SK-N-SH (cell line): Measurements from ENCODE around the gene ZNF80. TPM values are rescaled to one million over a fixed set of nuclear protein-coding genes. Genes with fewer than 3 reads are reported as not detected.

ENCODE experiments used
- CTCF ChIA-PET: fragments of 300-600, 350-600 bp; formaldehyde crosslinking; extraction: SDS; loops from one replicate; lab custom pipeline; 2021; lab: Yijun Ruan, JAX
- POLR2A ChIA-PET: fragments of 350-600 bp; sonication (Branson Sonifier 250); formaldehyde crosslinking; extraction: SDS; loops from one replicate; lab custom pipeline; 2020; ENCODE audit warnings: antibody characterized with exemption, inconsistent platforms; lab: Yijun Ruan, JAX
- DNase-seq: peaks from one replicate; pipeline ENCODE4 v3.0.0; 2012
- H2AFZ ChIP-seq: fragments of 200-600 bp; sonication (generic); 2 replicates; pipeline ENCODE4 v1.8.1; 2016; ENCODE audit warnings: antibody characterized with exemption, mild to moderate bottlenecking, low read depth
- H3F3A ChIP-seq: fragments of 200-600 bp; sonication (generic); replicated peaks from 2 replicates; pipeline ENCODE3; 2016; ENCODE audit warnings: antibody characterized with exemption, mild to moderate bottlenecking; ENCODE audit not compliant: insufficient read depth
- H3K27ac ChIP-seq, 2 experiments: fragments of 200-500 bp in 1 of 2; fragments of 200-600 bp in 1 of 2; sonication (Bioruptor generic) in 1 of 2; sonication (generic), shearing (Covaris generic) in 1 of 2; 2 replicates each; pipeline versions ENCODE4 v1.5.1 to v1.6.1; 2014 to 2016; ENCODE audit warnings: low read depth in 2 of 2, inconsistent platforms in 1 of 2, low read length in 1 of 2, mild to moderate bottlenecking in 1 of 2, mixed read lengths in 1 of 2
- H3K27me3 ChIP-seq: fragments of 200-600 bp; sonication (generic), shearing (Covaris generic); 2 replicates; pipeline ENCODE4 v1.6.1; 2016; ENCODE audit warnings: mixed run types; ENCODE audit not compliant: insufficient read depth
- H3K36me3 ChIP-seq, 2 experiments: fragments of 200-500 bp in 1 of 2; fragments of 200-600 bp in 1 of 2; sonication (Bioruptor generic) in 1 of 2; sonication (generic) in 1 of 2; replicated peaks in 1 of 2; 2 replicates each; pipeline versions ENCODE3 to v1.5.1; 2014 to 2016; ENCODE audit warnings: low read length in 1 of 2, mild to moderate bottlenecking in 1 of 2; ENCODE audit not compliant: insufficient read depth in 2 of 2, control insufficient read depth in 1 of 2
- H3K4me1 ChIP-seq, 2 experiments: fragments of 200-500 bp in 1 of 2; fragments of 200-600 bp in 1 of 2; sonication (Bioruptor generic) in 1 of 2; sonication (generic), shearing (Covaris generic) in 1 of 2; 2 replicates each; pipeline versions ENCODE4 v1.5.1 to v1.6.1; 2014 to 2016; ENCODE audit warnings: low read depth in 1 of 2, low read length in 1 of 2, mixed run types in 1 of 2; ENCODE audit not compliant: insufficient read depth in 2 of 2, control insufficient read depth in 1 of 2
- H3K4me2 ChIP-seq: fragments of 200-600 bp; sonication (generic), shearing (Covaris generic); 2 replicates; pipeline ENCODE4 v1.6.1; 2017; ENCODE audit warnings: mixed run types
- H3K4me3 ChIP-seq, 2 experiments: fragments of 200-500 bp in 1 of 2; fragments of 200-600 bp in 1 of 2; sonication (Bioruptor generic) in 1 of 2; sonication (generic), shearing (Covaris generic) in 1 of 2; 2 replicates each; pipeline versions ENCODE4 v1.5.1 to v1.8.1; 2014 to 2016; ENCODE audit warnings: low read depth in 2 of 2, inconsistent platforms in 1 of 2, low read length in 1 of 2, mild to moderate bottlenecking in 1 of 2, mixed read lengths in 1 of 2, moderate library complexity in 1 of 2
- H3K79me2 ChIP-seq: fragments of 200-600 bp; sonication (generic); 2 replicates; pipeline ENCODE4 v1.8.1; 2017; ENCODE audit warnings: mild to moderate bottlenecking; ENCODE audit not compliant: insufficient read depth
- H3K9ac ChIP-seq: fragments of 200-600 bp; sonication (generic); 2 replicates; pipeline ENCODE4 v1.6.1; 2017; ENCODE audit warnings: mixed run types
- H3K9me2 ChIP-seq: fragments of 200-600 bp; sonication (generic); 2 replicates; pipeline ENCODE4 v1.6.1; 2017; ENCODE audit warnings: mixed run types
- H3K9me3 ChIP-seq: fragments of 200-600 bp; sonication (generic); 2 replicates; pipeline ENCODE4 v1.6.1; 2017; ENCODE audit warnings: mixed run types, mild to moderate bottlenecking, moderate library complexity
- H4K20me1 ChIP-seq: fragments of 200-600 bp; sonication (generic); 2 replicates; pipeline ENCODE4 v1.6.1; 2017; ENCODE audit warnings: mild to moderate bottlenecking, mixed run types; ENCODE audit not compliant: insufficient read depth
- CHD2 ChIP-seq: fragments of 150-350 bp; IDR thresholded peaks from 2 replicates; pipeline ENCODE4 v1.6.1; 2018; ENCODE audit warnings: low read length; ENCODE audit not compliant: partially characterized antibody
- FOXJ3 ChIP-seq: sonication (generic); formaldehyde crosslinking; IDR thresholded peaks from 2 replicates; pipeline ENCODE4 v1.5.1; 2020; ENCODE audit warnings: mild to moderate bottlenecking, missing genetic modification reagents
- GABPA ChIP-seq: IDR thresholded peaks from 2 replicates; pipeline ENCODE4 v1.4.0; 2012; ENCODE audit warnings: low read depth, mild to moderate bottlenecking
- MEF2A ChIP-seq: IDR thresholded peaks from 2 replicates; pipeline ENCODE4 v1.4.0; 2012; ENCODE audit warnings: low read depth, borderline replicate concordance
- MXI1 ChIP-seq: IDR thresholded peaks from 2 replicates; pipeline ENCODE4 v1.6.1; 2012; ENCODE audit warnings: mild to moderate bottlenecking, low read depth, low read length, improper control_type of control experiment
- SIN3A ChIP-seq: IDR thresholded peaks from 2 replicates; pipeline ENCODE4 v1.6.1; 2012; ENCODE audit warnings: low read depth, mild to moderate bottlenecking, low read length, moderate library complexity, borderline replicate concordance
- SMC3 ChIP-seq: IDR thresholded peaks from 2 replicates; pipeline ENCODE4 v1.6.1; 2012; ENCODE audit warnings: low read depth, low read length, improper control_type of control experiment
- TCF12 ChIP-seq: IDR thresholded peaks from 2 replicates; pipeline ENCODE4 v1.4.0; 2012
- TEAD4 ChIP-seq: IDR thresholded peaks from 2 replicates; pipeline ENCODE4 v1.4.0; 2012; ENCODE audit warnings: mild to moderate bottlenecking, borderline replicate concordance; ENCODE audit not compliant: insufficient read depth
- WGBS: methylation state at CpG from one replicate; pipeline ENCODE4 v1.1.6; 2017; ENCODE audit warnings: low lambda C conversion rate; 5-methylcytosine and 5-hydroxymethylcytosine counted together
- polyA plus RNA-seq, 3 experiments: library from polyadenylated mRNA; depleted of rRNA; stranded (reverse); fragments of >200 nt; gene quantifications; 2 replicates each; pipeline ENCODE4 v1.2.3, GENCODE V29; 2012
- TF ChIP-seq, protein P1 (sequence below): IDR thresholded peaks from 2 replicates; pipeline ENCODE4 v1.6.1; 2012; ENCODE audit warnings: mild to moderate bottlenecking, low read depth, low read length, moderate library complexity
- TF ChIP-seq, protein P2 (sequence below): IDR thresholded peaks from 2 replicates; pipeline ENCODE4 v1.4.0; 2012; ENCODE audit warnings: low read depth, borderline replicate concordance
- TF ChIP-seq, protein P3 (sequence below): IDR thresholded peaks from 2 replicates; pipeline ENCODE4 v1.4.0; 2012; ENCODE audit warnings: low read depth, borderline replicate concordance

ZNF80 gene
- polyA plus RNA-seq, 1 of the 3 experiments (the other 2 are of a cell fraction), result not detected

DNA sequence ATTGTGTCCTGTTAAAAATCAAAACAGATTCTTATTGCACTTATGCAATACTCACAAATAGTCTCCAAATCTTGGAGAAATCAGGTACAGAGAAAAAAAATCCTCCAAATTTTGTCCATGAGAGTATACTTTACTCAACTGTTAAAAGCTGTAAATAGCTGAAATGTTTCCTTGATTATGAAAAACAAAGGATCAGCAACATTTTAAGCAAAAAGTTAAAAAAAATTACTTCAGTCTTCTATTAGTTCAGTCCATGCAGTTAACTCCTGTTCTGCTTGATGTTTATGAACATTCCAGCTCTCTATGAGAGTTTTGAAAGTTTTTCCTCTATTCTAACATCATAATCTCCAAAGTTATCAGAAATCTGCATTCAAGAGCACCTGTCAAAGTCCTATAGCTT lies 22.8 kb upstream of the ZNF80 start:
- POLR2A ChIA-PET, result no interaction called here
- H3K27ac ChIP-seq, result no peak overlapping the region
- H3K9me3 ChIP-seq, result no peaks in the 10 kb centered on the region

DNA sequence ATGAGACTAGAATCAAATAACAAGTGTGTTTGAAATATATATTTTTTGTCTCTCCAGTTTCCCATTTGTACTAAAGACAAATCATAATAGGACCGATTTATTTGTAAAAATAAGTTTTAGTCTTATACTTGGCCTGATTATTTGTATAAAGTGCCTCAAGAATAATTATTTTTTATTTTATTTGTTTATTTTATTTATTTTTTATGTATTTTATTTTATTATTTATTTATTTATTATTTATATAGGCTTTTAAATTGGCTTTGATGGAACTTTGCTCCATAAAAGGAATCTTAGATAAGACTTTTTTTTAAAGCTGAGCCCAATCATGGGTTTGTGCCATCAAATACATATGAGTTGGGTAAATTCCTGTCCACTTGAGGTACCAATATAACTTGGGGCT lies 22.2 kb upstream of the ZNF80 start:
- H3K9me3 ChIP-seq, result no peaks in the 10 kb centered on the region
- TF ChIP-seq MEF2A, result no peak
- no peak for TF ChIP-seq CHD2
- no peak for TF ChIP-seq SMC3
- TF ChIP-seq, protein P1, sequence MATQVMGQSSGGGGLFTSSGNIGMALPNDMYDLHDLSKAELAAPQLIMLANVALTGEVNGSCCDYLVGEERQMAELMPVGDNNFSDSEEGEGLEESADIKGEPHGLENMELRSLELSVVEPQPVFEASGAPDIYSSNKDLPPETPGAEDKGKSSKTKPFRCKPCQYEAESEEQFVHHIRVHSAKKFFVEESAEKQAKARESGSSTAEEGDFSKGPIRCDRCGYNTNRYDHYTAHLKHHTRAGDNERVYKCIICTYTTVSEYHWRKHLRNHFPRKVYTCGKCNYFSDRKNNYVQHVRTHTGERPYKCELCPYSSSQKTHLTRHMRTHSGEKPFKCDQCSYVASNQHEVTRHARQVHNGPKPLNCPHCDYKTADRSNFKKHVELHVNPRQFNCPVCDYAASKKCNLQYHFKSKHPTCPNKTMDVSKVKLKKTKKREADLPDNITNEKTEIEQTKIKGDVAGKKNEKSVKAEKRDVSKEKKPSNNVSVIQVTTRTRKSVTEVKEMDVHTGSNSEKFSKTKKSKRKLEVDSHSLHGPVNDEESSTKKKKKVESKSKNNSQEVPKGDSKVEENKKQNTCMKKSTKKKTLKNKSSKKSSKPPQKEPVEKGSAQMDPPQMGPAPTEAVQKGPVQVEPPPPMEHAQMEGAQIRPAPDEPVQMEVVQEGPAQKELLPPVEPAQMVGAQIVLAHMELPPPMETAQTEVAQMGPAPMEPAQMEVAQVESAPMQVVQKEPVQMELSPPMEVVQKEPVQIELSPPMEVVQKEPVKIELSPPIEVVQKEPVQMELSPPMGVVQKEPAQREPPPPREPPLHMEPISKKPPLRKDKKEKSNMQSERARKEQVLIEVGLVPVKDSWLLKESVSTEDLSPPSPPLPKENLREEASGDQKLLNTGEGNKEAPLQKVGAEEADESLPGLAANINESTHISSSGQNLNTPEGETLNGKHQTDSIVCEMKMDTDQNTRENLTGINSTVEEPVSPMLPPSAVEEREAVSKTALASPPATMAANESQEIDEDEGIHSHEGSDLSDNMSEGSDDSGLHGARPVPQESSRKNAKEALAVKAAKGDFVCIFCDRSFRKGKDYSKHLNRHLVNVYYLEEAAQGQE, result no peak
- TF ChIP-seq, all 33 proteins: peak for 0
- WGBS, result 0% methylated on average over 1 of the region's 1 CpG
- no peaks in the 10 kb centered on the region for H3K9me2 ChIP-seq
- CTCF ChIA-PET, result no interaction called here
- POLR2A ChIA-PET, result no interaction called here
- H2AFZ ChIP-seq, result no peak overlapping the region
- no peaks in the 10 kb centered on the region for H3K4me1 ChIP-seq
- no peak overlapping the region for H3K27ac ChIP-seq
- H3K36me3 ChIP-seq, result no peaks in the 10 kb centered on the region
- H3K79me2 ChIP-seq, result no peaks in the 10 kb centered on the region
- no peak overlapping the region for H3K9ac ChIP-seq
- DNase-seq, result no peak
- H4K20me1 ChIP-seq, result no peaks in the 10 kb centered on the region
- H3F3A ChIP-seq, result no peaks in the 10 kb centered on the region
- no peak overlapping the region for H3K4me3 ChIP-seq
- H3K27me3 ChIP-seq, result no peaks in the 10 kb centered on the region
- no peak overlapping the region for H3K4me2 ChIP-seq

More for the DNA sequence above, 22.8 kb upstream of the ZNF80 start:
- no peak for DNase-seq
- no peaks in the 10 kb centered on the region for H3K4me1 ChIP-seq
- no peaks in the 10 kb centered on the region for H4K20me1 ChIP-seq
- CTCF ChIA-PET, result no interaction called here
- H2AFZ ChIP-seq, result no peak overlapping the region
- H3K79me2 ChIP-seq, result no peaks in the 10 kb centered on the region
- H3K27me3 ChIP-seq, result no peaks in the 10 kb centered on the region
- no peak overlapping the region for H3K4me2 ChIP-seq
- no peak overlapping the region for H3K9ac ChIP-seq
- H3K4me3 ChIP-seq, result no peak overlapping the region
- TF ChIP-seq TCF12, result no peak
- no peak for TF ChIP-seq GABPA
- TF ChIP-seq MXI1, result no peak
- TF ChIP-seq SMC3, result no peak
- no peak for TF ChIP-seq FOXJ3 (CRISPR knock-in tag)
- TF ChIP-seq TEAD4, result no peak
- no peaks in the 10 kb centered on the region for H3F3A ChIP-seq
- H3K9me2 ChIP-seq, result no peaks in the 10 kb centered on the region
- no peaks in the 10 kb centered on the region for H3K36me3 ChIP-seq

DNA sequence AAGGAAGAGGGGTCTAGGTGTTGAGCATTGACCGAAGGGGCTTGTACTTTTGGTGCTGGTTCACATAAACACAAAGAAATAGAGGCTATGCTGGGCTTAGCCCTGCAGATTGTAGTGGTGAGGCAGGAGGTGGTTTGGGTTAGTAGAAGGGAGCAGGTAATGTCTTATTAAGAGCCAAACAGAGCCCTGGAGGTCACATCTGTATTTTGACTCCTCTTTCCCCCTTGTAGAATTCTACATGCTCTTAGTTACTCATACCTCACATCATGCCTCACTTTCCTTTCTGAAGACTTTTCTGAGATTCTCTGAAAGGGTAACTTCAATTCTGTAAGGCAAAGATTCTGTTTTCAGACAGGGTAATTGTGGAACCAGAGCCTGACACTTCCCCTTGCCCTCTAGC lies 16.1 kb upstream of the ZNF80 start:
- no peak for DNase-seq
- Histone ChIP-seq H2AFZ (no peak overlapping the region), H3K9me3 (no peaks in the 10 kb centered on the region), H3F3A (no peaks in the 10 kb centered on the region), H3K9ac (no peak overlapping the region), H3K36me3 (no peaks in the 10 kb centered on the region), H3K9me2 (no peaks in the 10 kb centered on the region), H3K27me3 (no peaks in the 10 kb centered on the region), H4K20me1 (no peaks in the 10 kb centered on the region), H3K27ac (no peak overlapping the region), H3K79me2 (no peaks in the 10 kb centered on the region), H3K4me3 (no peak overlapping the region), H3K4me1 (peaks cover 0 to 6% of the 10 kb centered on the region in 2 experiments; a peak in 1 of 4 replicates), H3K4me2 (no peak overlapping the region)
- WGBS, result 47% methylated on average over 1 of the region's 1 CpG
- POLR2A ChIA-PET, result no interaction called here
- CTCF ChIA-PET, result no interaction called here
- TF ChIP-seq, protein P1, result no peak
- TF ChIP-seq, protein P2, sequence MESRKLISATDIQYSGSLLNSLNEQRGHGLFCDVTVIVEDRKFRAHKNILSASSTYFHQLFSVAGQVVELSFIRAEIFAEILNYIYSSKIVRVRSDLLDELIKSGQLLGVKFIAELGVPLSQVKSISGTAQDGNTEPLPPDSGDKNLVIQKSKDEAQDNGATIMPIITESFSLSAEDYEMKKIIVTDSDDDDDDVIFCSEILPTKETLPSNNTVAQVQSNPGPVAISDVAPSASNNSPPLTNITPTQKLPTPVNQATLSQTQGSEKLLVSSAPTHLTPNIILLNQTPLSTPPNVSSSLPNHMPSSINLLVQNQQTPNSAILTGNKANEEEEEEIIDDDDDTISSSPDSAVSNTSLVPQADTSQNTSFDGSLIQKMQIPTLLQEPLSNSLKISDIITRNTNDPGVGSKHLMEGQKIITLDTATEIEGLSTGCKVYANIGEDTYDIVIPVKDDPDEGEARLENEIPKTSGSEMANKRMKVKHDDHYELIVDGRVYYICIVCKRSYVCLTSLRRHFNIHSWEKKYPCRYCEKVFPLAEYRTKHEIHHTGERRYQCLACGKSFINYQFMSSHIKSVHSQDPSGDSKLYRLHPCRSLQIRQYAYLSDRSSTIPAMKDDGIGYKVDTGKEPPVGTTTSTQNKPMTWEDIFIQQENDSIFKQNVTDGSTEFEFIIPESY, result no peak
- TF ChIP-seq, protein P3, sequence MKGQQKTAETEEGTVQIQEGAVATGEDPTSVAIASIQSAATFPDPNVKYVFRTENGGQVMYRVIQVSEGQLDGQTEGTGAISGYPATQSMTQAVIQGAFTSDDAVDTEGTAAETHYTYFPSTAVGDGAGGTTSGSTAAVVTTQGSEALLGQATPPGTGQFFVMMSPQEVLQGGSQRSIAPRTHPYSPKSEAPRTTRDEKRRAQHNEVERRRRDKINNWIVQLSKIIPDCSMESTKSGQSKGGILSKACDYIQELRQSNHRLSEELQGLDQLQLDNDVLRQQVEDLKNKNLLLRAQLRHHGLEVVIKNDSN, result no peak
- TF ChIP-seq SIN3A, result no peak
